ENCODE measurements around the gene RPL36.

The RPL36 gene

GRCh38 chr19:5690125-5690954 is at the start of gene RPL36:
TSS of gene RPL36 (plus strand) at chr19:5690295. CDS start at chr19:5690508, 213 bp downstream.
- peak; percentile 98 for DNase-seq

DNA sequence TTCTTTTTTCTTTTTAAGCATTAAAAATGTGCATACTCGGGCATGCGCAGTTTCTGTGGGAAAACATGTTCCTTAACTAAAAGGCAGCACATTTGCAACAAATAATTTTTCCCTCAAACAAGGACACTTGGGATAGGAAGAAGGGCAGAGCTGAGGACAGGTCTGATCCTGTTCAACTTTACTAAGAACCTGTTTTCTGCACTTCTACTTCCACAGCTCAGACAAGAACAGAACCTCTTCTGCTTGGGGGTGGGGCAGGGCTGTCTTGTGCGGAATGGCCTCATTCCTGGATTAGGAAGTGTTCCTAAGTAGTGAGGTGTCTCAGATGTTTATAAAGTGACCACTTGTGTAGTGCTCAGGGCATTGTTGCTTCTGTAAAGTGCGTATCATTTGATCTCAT is 48.9 kb upstream of the RPL36 start:
- no peak for DNase-seq

- DNase-seq: no peak
These were observed 47.9 kb upstream of the RPL36 start for GRCh38 chr19:5642204-5642603.

- no peak for DNase-seq
These were observed 47.0 kb upstream of the RPL36 start for GRCh38 chr19:5643060-5643459.

DNA sequence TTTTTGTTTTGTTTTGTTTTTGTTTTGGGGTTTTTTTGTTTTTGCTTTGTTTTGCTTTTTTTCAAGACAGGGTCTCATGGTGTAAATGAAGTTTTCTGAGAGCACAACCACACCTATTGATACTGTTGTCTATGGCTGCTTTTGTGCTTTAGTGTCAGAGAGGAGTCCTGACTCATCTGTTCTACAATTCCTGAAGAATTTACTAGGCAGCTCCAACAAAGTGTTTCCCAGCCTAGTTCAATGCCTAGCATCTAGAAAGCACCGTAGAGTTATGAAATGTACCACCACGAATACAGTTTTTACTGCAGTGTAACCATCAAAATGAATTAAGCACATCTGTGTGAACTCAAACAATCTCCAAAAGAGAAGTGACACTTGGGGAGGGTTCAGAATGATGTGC is 46.1 kb upstream of the RPL36 start:
- no peak for DNase-seq

DNA sequence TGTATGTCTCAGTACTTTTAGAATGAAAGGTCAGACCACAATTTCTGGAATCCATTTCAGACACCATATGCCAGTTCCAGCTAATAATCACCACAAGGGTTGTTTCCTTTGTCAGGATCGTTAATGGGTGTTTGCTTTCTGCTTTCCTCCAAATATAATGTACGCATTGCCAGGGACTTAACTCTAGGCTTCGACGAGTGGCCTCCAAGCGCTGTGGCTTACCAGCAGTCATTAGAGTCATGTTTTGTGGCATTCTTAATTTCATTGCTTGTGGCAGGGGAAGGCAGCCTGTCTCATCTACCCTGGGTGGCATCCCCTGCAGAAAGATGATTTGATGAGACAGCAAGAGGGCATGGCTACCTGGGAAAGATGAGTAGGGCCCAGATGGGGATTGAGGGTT is 44.7 kb upstream of the RPL36 start:
- no peak for DNase-seq

DNA sequence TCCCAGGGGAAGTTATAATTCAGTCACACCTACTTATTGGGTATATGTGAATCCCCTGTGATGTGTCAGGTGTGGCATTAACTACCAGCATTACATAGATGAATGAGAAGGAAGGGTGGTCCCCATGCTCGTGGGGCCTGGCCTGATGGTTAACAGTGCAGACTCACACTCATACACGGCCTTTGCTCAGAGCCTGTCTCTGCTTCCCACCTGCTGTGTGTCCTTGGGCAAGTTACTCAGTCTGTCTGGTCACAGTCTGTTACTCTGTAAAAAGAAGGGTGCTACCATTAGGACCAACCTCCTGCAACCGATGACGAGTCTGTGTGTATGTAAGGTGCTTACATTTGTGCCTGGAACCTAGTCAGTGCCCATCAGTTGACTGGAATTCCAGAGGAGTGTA is 43.4 kb upstream of the RPL36 start:
- DNase-seq: no peak

- no peak for DNase-seq
These were observed 41.6 kb upstream of the RPL36 start for GRCh38 chr19:5648464-5648863.

GRCh38 chr19:5651361-5651760 is 38.7 kb upstream of the RPL36 start:
- DNase-seq: no peak

GRCh38 chr19:5652261-5652660 is 37.8 kb upstream of the RPL36 start:
- no peak for DNase-seq

- DNase-seq: no peak
These were observed 35.2 kb upstream of the RPL36 start for GRCh38 chr19:5654931-5655330.

DNA sequence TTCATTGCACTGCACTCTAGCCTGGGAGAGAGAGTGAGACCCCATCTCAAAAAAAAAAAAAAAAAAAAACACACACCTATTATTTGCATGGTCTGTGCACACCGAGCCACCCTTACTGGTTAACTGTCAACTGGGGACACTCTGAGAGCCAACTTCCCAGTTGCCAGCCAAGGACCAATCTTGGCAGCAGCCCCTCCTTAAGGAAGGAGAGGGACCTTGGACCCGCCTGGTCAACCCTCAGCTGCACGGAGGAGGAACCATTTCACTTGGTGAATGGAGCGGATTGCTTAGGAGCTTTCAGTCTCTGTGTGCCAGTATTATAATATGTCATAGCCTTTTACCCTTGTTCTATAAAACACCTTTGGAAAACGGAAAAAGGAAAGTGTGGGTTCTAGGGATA is 34.7 kb upstream of the RPL36 start:
- no peak for DNase-seq

DNA sequence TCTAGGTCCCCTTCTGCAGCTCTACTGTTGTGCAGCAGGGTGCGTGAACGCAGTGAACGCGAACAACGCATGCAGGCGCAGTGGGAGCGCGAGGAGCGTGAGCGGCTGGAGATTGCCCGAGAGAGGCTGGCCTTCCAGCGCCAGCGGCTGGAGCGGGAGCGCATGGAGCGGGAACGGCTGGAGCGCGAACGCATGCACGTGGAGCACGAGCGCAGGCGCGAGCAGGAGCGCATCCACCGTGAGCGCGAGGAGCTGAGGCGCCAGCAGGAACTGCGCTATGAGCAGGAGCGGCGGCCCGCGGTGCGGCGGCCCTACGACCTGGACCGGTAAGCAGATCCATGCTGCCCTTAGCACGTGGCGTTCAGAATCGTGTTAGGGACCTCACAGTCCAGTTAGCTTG is 28.6 kb upstream of the RPL36 start:
- DNase-seq: no peak

- DNase-seq: no peak
These were observed 26.2 kb upstream of the RPL36 start for GRCh38 chr19:5663904-5664303.

DNA sequence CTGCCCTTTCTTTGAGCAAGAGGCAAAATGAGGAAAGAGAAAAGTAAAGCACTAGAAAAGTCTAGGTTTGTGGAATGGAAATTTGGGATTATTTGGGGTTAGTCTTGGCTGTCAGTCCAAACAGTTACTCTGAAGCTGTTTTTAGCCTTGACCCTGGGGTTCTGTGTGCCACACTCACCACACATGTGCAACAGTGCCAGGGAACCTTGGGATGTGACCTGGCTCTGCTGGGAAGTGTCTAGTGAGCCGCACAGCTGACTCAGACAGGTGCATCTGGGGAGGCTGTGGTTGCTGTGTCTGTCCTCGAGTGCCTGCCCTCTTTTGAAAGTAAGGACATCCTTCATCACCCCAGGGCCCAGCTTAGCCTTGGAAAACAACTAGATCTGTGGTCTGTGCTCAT is 25.6 kb upstream of the RPL36 start:
- DNase-seq: no peak

DNA sequence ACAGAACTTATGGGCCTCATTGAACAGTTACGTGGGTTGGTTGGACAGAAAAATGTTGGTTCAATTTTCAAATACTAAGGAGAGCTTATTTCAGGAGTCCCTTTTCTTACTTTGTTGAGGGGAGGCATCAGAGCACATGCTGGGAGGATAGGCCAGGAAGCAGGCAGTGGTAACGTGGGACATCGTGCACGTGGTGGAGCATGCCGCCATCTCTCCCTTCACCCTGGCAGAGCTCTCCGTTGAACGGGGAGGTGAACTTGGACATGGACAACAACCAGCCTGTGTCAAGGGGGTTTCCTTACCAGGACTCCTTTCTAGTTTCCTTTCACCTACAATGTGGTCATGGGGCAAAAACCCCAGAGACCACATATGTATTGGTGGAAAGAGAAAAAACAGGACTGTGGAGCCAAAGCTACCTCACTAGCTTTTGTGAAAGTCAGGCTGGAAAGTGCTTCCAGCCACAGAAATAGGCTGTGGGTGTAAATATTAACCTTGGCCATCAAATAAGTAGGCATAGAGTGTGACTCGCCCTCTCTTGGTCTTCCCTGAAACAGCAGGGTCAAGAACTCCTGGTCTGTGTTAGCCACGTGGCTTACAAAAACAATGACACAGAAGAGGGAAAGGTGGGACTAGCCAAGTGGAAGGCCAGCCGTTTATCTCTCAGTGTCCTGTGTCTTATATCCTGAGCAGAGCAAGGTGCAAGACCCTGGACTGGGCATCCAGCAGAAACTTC is 24.1 kb upstream of the RPL36 start:
- no peak for DNase-seq

GRCh38 chr19:5666921-5667610 is 23.0 kb upstream of the RPL36 start:
- DNase-seq: no peak

- no peak for DNase-seq
These were observed 22.3 kb upstream of the RPL36 start for GRCh38 chr19:5667751-5668271.

DNA sequence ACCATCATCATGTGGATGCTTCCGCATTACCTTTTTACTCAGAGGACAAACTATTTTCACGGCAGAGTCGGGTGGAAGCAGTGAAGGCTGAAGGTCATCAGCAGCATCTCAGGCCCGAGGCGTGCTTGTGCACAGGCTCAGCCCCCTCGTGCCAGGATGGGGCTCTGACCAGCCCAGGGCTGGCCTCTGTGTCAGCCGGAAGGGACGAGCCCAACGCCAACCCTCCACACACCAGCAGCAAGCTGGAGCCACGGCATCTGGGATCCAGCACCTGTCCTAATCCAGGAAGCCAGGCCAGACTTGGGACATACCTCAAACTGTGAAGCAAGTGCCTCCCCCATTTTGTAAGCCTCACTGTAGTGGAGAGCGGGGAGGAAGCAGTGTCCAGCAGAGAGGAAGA is 20.9 kb upstream of the RPL36 start:
- DNase-seq: no peak

GRCh38 chr19:5671600-5671999 is 18.5 kb upstream of the RPL36 start:
- no peak for DNase-seq

- DNase-seq: no peak
These were observed 17.2 kb upstream of the RPL36 start for GRCh38 chr19:5672708-5673459.

DNA sequence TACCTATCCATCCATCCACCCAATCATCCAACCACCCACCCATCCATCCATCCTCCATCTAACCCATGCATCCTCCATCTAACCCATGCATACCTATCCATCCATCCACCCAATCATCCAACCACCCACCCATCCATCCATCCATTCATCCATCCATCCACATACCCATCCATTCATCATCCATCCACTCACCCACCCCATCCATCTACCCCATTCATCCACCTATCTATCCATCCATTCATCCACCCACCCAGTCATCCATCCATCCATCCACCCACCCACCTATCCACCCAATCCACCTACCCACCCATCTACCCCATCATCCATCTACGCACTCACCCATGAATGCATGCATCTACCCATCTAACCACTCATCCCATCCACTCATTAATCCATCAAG is 16.3 kb upstream of the RPL36 start:
- DNase-seq: no peak

- DNase-seq: no peak
These were observed 15.4 kb upstream of the RPL36 start for GRCh38 chr19:5674714-5675113.

Measured in activated gamma-delta T cell treated with Interleukin-2 at 50 U/mL for 16 hours (primary cell).